GM19372 (cell line): ENCODE measurements around the gene CCDC124.

Experiments
- ATAC-seq: cut with Tn5 transposase; IDR thresholded peaks from one replicate; pipeline ENCODE4 v1.9.1; 2021; ENCODE audit warnings: mild to moderate bottlenecking, low read depth, moderate library complexity; ENCODE audit not compliant: unreplicated experiment

Gene CCDC124

GRCh38 chr19:17933414-17934129 is 757 bp downstream of the CCDC124 start:
- no peak for ATAC-seq

GRCh38 chr19:17936379-17936778 is 3.6 kb downstream of the CCDC124 start:
- no peak for ATAC-seq

- no peak for ATAC-seq
Measured at GRCh38 chr19:17937371-17937900, 4.6 kb downstream of the CCDC124 start.

- no peak for ATAC-seq
Measured at GRCh38 chr19:17938092-17938845, 5.5 kb downstream of the CCDC124 start.

- no peak for ATAC-seq
Measured at GRCh38 chr19:17942181-17942580, 9.4 kb downstream of the CCDC124 start.

GRCh38 chr19:17942582-17943273 is 9.9 kb downstream of the CCDC124 start:
- ATAC-seq, result no peak

GRCh38 chr19:17943274-17944221 is 10.7 kb downstream of the CCDC124 start:
- no peak for ATAC-seq

- ATAC-seq, result no peak
Measured at GRCh38 chr19:17944301-17944700, 11.5 kb downstream of the CCDC124 start.

GRCh38 chr19:17946965-17947784 is 14.4 kb downstream of the CCDC124 start:
- no peak for ATAC-seq

GRCh38 chr19:17947815-17948513 is 15.1 kb downstream of the CCDC124 start:
- ATAC-seq, result peak; percentile 68

GRCh38 chr19:17948514-17948900 is 15.7 kb downstream of the CCDC124 start:
- no peak for ATAC-seq

GRCh38 chr19:17948931-17949930 is 16.4 kb downstream of the CCDC124 start:
- ATAC-seq, result no peak

GRCh38 chr19:17949956-17950309 is 17.1 kb downstream of the CCDC124 start:
- ATAC-seq, result no peak

- ATAC-seq, result no peak
Measured at GRCh38 chr19:17950310-17951156, 17.7 kb downstream of the CCDC124 start.

GRCh38 chr19:17951157-17951989 is 18.6 kb downstream of the CCDC124 start:
- ATAC-seq, result no peak
